Adrenal gland (tissue), 12 donors: ENCODE measurements around the gene UNC5C. TPM values are rescaled to one million over a fixed set of nuclear protein-coding genes. Genes with fewer than 3 reads are reported as not detected.

Experiments
- DNase-seq, 7 donors: peaks; one replicate each; pipeline ENCODE4 v3.0.0-alpha.2; 2019 to 2020
- H3K27ac ChIP-seq, 5 donors: fragments of 200-600 bp; sonication (generic) in 4 of 5; 1 replicate in 3 of 5; 2 replicates in 2 of 5; pipeline versions ENCODE4 v1.5.1 to v1.8.0; 2016 to 2020; ENCODE audit warnings: mild to moderate bottlenecking in 1 of 5
- H3K27me3 ChIP-seq: fragments of 200-600 bp; 2 replicates; pipeline ENCODE4 v1.8.0; 2021
- H3K36me3 ChIP-seq, 2 donors: fragments of 200-600 bp; replicated peaks in 1 of 2; 1 replicate in 1 of 2; 2 replicates in 1 of 2; pipeline versions ENCODE4 v1.5.1 to v1.8.0; 2018 to 2022
- H3K4me1 ChIP-seq, 2 donors: fragments of 200-600 bp; replicated peaks in 1 of 2; 1 replicate in 1 of 2; 2 replicates in 1 of 2; pipeline versions ENCODE4 v1.5.1 to v1.8.0; 2018 to 2021
- H3K4me3 ChIP-seq, 4 donors: fragments of 200-600 bp; sonication (generic) in 3 of 4; one replicate each; pipeline ENCODE4 v1.5.1; 2016 to 2018
- H3K9me3 ChIP-seq, 3 donors: fragments of 200-600 bp; sonication (generic) in 1 of 3; replicated peaks in 1 of 3; 1 replicate in 2 of 3; 2 replicates in 1 of 3; pipeline versions ENCODE4 v1.5.1 to v1.8.0; 2016 to 2021
- CTCF ChIP-seq, 6 experiments: fragments of 450-650 bp in 4 of 6; fragments of 200-600 bp in 2 of 6; sonication (generic) in 1 of 6; IDR thresholded peaks; 1 replicate in 5 of 6; 2 replicates in 1 of 6; pipeline versions ENCODE4 v1.5.1 to v1.8.0; 2016 to 2021; ENCODE audit warnings: antibody characterized with exemption in 6 of 6, mild to moderate bottlenecking in 2 of 6, moderate library complexity in 1 of 6
- POLR2A ChIP-seq, 2 donors: fragments of 450-650 bp; IDR thresholded peaks; one replicate each; pipeline ENCODE4 v1.6.1; 2017; ENCODE audit warnings: antibody characterized with exemption in 2 of 2, mild to moderate bottlenecking in 2 of 2, moderate library complexity in 1 of 2
- WGBS, 4 donors: extraction: QIAGEN DNeasy Blood & Tissue Kit in 2 of 4; methylation state at CpG; one replicate each; pipeline versions ENCODE4 v1.1.5 to v1.1.7; 2013 to 2017; 5-methylcytosine and 5-hydroxymethylcytosine counted together
- intact Hi-C, 2 donors: fragments of 100-400 bp; cut with DNase I; formaldehyde crosslinking; loops; one replicate each; pipeline versions ENCODE4 v1.14.1 to v1.15.0; 2022 to 2023
- polyA plus RNA-seq, 3 donors: library from polyadenylated mRNA; stranded (reverse); fragments of 200-250 nt in 2 of 3; fragments of 350-450 nt in 1 of 3; fragmentation: Illumina TruSeq in 1 of 3; extraction: RNeasy Lipid Tissue Mini Kit (QIAGEN cat#74804) in 1 of 3; gene quantifications; one replicate each; pipeline ENCODE4 v1.2.3, GENCODE V29; 2013 to 2014
- total RNA-seq, 9 donors: library from RNA; depleted of rRNA in 4 of 9; stranded (reverse); fragments of >200 nt in 4 of 9; fragments of 120-200 nt in 1 of 9; fragmentation: NEBNext Ultra II Directional in 1 of 9; extraction: Animal tissue kit (Norgen Biotek cat#: 25700) in 1 of 9; gene quantifications; one replicate each; pipeline versions ENCODE4 v1.1.0 to v1.2.4, GENCODE V29; 2013 to 2023
- donor health status: healthy with polysubstance abuse.
- donor health status: Bipolar disorder and iron deficiency.
- donor health status: DM: yes; HTN: yes; CAD: no.
- donor health status: DM: no; HTN: no; CAD: no.
- donor health status: DM: no; HTN: no; CAD: no.
- donor health status: DM: yes; HTN: yes; CAD: no.

Gene UNC5C
- total and polyA plus RNA-seq, 12 donors, result 4.7 to 33.5 (median 23.8) TPM

- Histone ChIP-seq H3K4me1 (peaks cover 0 to 8% of the 10 kb centered on the region in 2 donors), H3K36me3 (no peaks in the 10 kb centered on the region), H3K4me3 (no peak overlapping the region), H3K27ac (no peak overlapping the region), H3K9me3 (no peaks in the 10 kb centered on the region), H3K27me3 (no peaks in the 10 kb centered on the region)
- no peak for DNase-seq
- 66 to 86% (median 69%) methylated on average over 2 of the region's 2 CpGs for WGBS, 4 donors
- no peak for TF ChIP-seq POLR2A (IDR thresholded peaks at IDR 0.05)
- no peak for TF ChIP-seq CTCF (IDR thresholded peaks at IDR 0.05)
- intact Hi-C loops, result no loop called here
Observed at GRCh38 chr4:95499291-95499696, 49.5 kb downstream of the UNC5C start.

GRCh38 chr4:95494186-95494585 lies 54.6 kb downstream of the UNC5C start:
- no peak overlapping the region for H3K4me3 ChIP-seq
- intact Hi-C loops, result no loop called here
- DNase-seq, result no peak
- no peaks in the 10 kb centered on the region for H3K27me3 ChIP-seq
- no peaks in the 10 kb centered on the region for H3K9me3 ChIP-seq
- no peak overlapping the region for H3K27ac ChIP-seq
- no peak for TF ChIP-seq CTCF (IDR thresholded peaks at IDR 0.05)
- no peak for TF ChIP-seq POLR2A (IDR thresholded peaks at IDR 0.05)
- H3K36me3 ChIP-seq, result no peaks in the 10 kb centered on the region
- H3K4me1 ChIP-seq, result no peaks in the 10 kb centered on the region

GRCh38 chr4:95478679-95479078 lies 70.1 kb downstream of the UNC5C start:
- Histone ChIP-seq H3K36me3 (no peaks in the 10 kb centered on the region), H3K4me3 (no peak overlapping the region), H3K9me3 (no peaks in the 10 kb centered on the region), H3K4me1 (no peaks in the 10 kb centered on the region), H3K27ac (no peak overlapping the region), H3K27me3 (no peaks in the 10 kb centered on the region)
- DNase-seq, result no peak
- WGBS, 4 donors, result 94 to 96% (median 95%) methylated on average over 6 of the region's 6 CpGs
- TF ChIP-seq POLR2A (IDR thresholded peaks at IDR 0.05) (no peak), CTCF (IDR thresholded peaks at IDR 0.05) (no peak)
- intact Hi-C loops, result no loop called here

- Histone ChIP-seq H3K9me3 (no peaks in the 10 kb centered on the region), H3K4me3 (no peak overlapping the region), H3K4me1 (peaks cover 0 to 12% of the 10 kb centered on the region in 2 donors), H3K27me3 (no peaks in the 10 kb centered on the region), H3K27ac (no peak overlapping the region), H3K36me3 (no peaks in the 10 kb centered on the region)
- intact Hi-C loops, result no loop called here
- TF ChIP-seq CTCF (IDR thresholded peaks at IDR 0.05) (no peak), POLR2A (IDR thresholded peaks at IDR 0.05) (no peak)
- no peak for DNase-seq
- WGBS, 4 donors, result 42 to 46% (median 43%) methylated on average over 1 of the region's 1 CpG
Observed at GRCh38 chr4:95476121-95476520, 72.7 kb downstream of the UNC5C start.
